CD14-positive monocyte (primary cell): ENCODE data around the gene DGCR8. TPM values are rescaled to one million over a fixed set of nuclear protein-coding genes. Genes with fewer than 3 reads are reported as not detected.

Experiments used
- DNase-seq, 3 donors: peaks; one replicate each; pipeline ENCODE4 v3.0.0-alpha.2; 2011 to 2022
- H2AFZ ChIP-seq: 2 replicates; pipeline ENCODE4 v1.6.0; 2012; ENCODE audit warnings: mild to moderate bottlenecking, low read depth, low read length, inconsistent platforms; ENCODE audit not compliant: insufficient read depth, poor library complexity, severe bottlenecking
- H3K27ac ChIP-seq, 2 donors: 1 replicate in 1 of 2; 2 replicates in 1 of 2; pipeline ENCODE4 v1.5.1; 2012 to 2013; ENCODE audit warnings: low read length in 2 of 2, control low read depth in 1 of 2, inconsistent platforms in 1 of 2, low read depth in 1 of 2, mild to moderate bottlenecking in 1 of 2
- H3K27me3 ChIP-seq, 2 donors: one replicate each; pipeline versions ENCODE4 v1.6.0 to v1.6.1; 2011 to 2013; ENCODE audit warnings: low read length in 2 of 2; ENCODE audit not compliant: control insufficient read depth in 2 of 2, insufficient read depth in 2 of 2
- H3K36me3 ChIP-seq, 2 donors: replicated peaks in 1 of 2; 1 replicate in 1 of 2; 2 replicates in 1 of 2; pipeline versions ENCODE4 v1.5.1 to v1.6.1; 2012 to 2013; ENCODE audit warnings: low read length in 2 of 2, control low read depth in 1 of 2, inconsistent platforms in 1 of 2, mild to moderate bottlenecking in 1 of 2; ENCODE audit not compliant: insufficient read depth in 2 of 2, control insufficient read depth in 1 of 2
- H3K4me1 ChIP-seq, 2 donors: 1 replicate in 1 of 2; 2 replicates in 1 of 2; pipeline versions ENCODE4 v1.5.1 to v1.6.1; 2012 to 2013; ENCODE audit warnings: low read length in 2 of 2, control low read depth in 1 of 2, inconsistent platforms in 1 of 2, mild to moderate bottlenecking in 1 of 2, moderate library complexity in 1 of 2; ENCODE audit not compliant: insufficient read depth in 2 of 2, control insufficient read depth in 1 of 2
- H3K4me2 ChIP-seq: replicated peaks from 2 replicates; pipeline ENCODE3; 2012; ENCODE audit warnings: low read length, moderate library complexity, mild to moderate bottlenecking; ENCODE audit not compliant: poor library complexity, severe bottlenecking; ENCODE audit errors: extremely low read depth
- H3K4me3 ChIP-seq, 3 experiments: fragments of 200-600 bp in 1 of 3; sonication (generic) in 1 of 3; replicated peaks in 1 of 3; 1 replicate in 2 of 3; 2 replicates in 1 of 3; pipeline ENCODE4 v1.5.1; 2011 to 2013; ENCODE audit warnings: low read length in 3 of 3, mild to moderate bottlenecking in 3 of 3, control low read depth in 2 of 3, low read depth in 2 of 3, inconsistent platforms in 1 of 3, moderate library complexity in 1 of 3
- H3K79me2 ChIP-seq: 2 replicates; pipeline ENCODE4 v1.6.0; 2012; ENCODE audit warnings: mild to moderate bottlenecking, control low read depth, inconsistent platforms, low read length, moderate library complexity; ENCODE audit not compliant: insufficient read depth
- H3K9ac ChIP-seq: 2 replicates; pipeline ENCODE4 v1.6.0; 2017; ENCODE audit warnings: low read length, mild to moderate bottlenecking; ENCODE audit not compliant: insufficient read depth, poor library complexity, severe bottlenecking
- H3K9me3 ChIP-seq, 2 donors: replicated peaks in 1 of 2; 1 replicate in 1 of 2; 2 replicates in 1 of 2; pipeline versions ENCODE4 v1.5.1 to v1.6.1; 2012 to 2013; ENCODE audit warnings: low read length in 2 of 2, control low read depth in 1 of 2; ENCODE audit not compliant: control insufficient read depth in 1 of 2, insufficient read depth in 1 of 2
- H4K20me1 ChIP-seq: 2 replicates; pipeline ENCODE4 v1.6.0; 2012; ENCODE audit warnings: mild to moderate bottlenecking, low read length, control low read depth, moderate library complexity; ENCODE audit not compliant: insufficient read depth
- H3K27ac Mint-ChIP-seq, 7 donors: one replicate each; pipeline ENCODE4 v1.8.0; 2020; ENCODE audit warnings: mild to moderate bottlenecking in 7 of 7, mixed read lengths in 7 of 7, moderate library complexity in 6 of 7, inconsistent platforms in 2 of 7
- H3K27me3 Mint-ChIP-seq, 3 donors: one replicate each; pipeline ENCODE4 v1.8.0; 2021 to 2022; ENCODE audit warnings: low read depth in 3 of 3, mild to moderate bottlenecking in 3 of 3, mixed read lengths in 3 of 3, moderate library complexity in 3 of 3, inconsistent platforms in 1 of 3
- H3K36me3 Mint-ChIP-seq, 2 donors: one replicate each; pipeline ENCODE4 v1.8.0; 2020; ENCODE audit warnings: mixed read lengths in 2 of 2, inconsistent platforms in 1 of 2, mild to moderate bottlenecking in 1 of 2
- H3K4me1 Mint-ChIP-seq: one replicate; pipeline ENCODE4 v1.8.0; 2020; ENCODE audit warnings: mild to moderate bottlenecking, mixed read lengths
- H3K4me3 Mint-ChIP-seq, 2 donors: one replicate each; pipeline ENCODE4 v1.8.0; 2020; ENCODE audit warnings: mild to moderate bottlenecking in 2 of 2, mixed read lengths in 2 of 2, moderate library complexity in 1 of 2
- H3K9me3 Mint-ChIP-seq, 7 donors: one replicate each; pipeline ENCODE4 v1.8.0; 2020 to 2022; ENCODE audit warnings: mixed read lengths in 7 of 7, mild to moderate bottlenecking in 6 of 7, moderate library complexity in 6 of 7, inconsistent platforms in 2 of 7
- WGBS: methylation state at CpG from one replicate; pipeline ENCODE4 v1.1.5; 2013; ENCODE audit warnings: missing lambda C conversion rate; ENCODE audit not compliant: insufficient coverage; 5-methylcytosine and 5-hydroxymethylcytosine counted together
- intact Hi-C, 2 donors: fragments of 100-400 bp; cut with micrococcal nuclease; formaldehyde crosslinking; loops; one replicate each; pipeline versions ENCODE4 v1.15.0 to v1.15.1; 2023
- polyA plus RNA-seq, 3 donors: library from polyadenylated mRNA; depleted of rRNA in 1 of 3; unstranded in 2 of 3; stranded (reverse) in 1 of 3; fragments of 300-500 nt in 2 of 3; fragments of >200 nt in 1 of 3; fragmentation: Illumina TruSeq in 2 of 3; gene quantifications; 1 replicate in 2 of 3; 2 replicates in 1 of 3; pipeline ENCODE4 v1.2.3, GENCODE V29; 2012 to 2021
- TF ChIP-seq, protein P1 (sequence below): fragments of 200-600 bp; IDR thresholded peaks from one replicate; pipeline ENCODE4 v1.8.0; 2022; ENCODE audit warnings: antibody characterized with exemption, mild to moderate bottlenecking

The DGCR8 gene
- polyA plus RNA-seq, 3 donors: 1.2 to 18.7 (median 1.4) TPM

- Mint-ChIP-seq H3K4me1 (peaks cover 37% of the 10 kb centered on the region), H3K27me3 (no peaks in the 10 kb centered on the region), H3K36me3 (peaks cover 3 to 8% of the 10 kb centered on the region in 2 donors), H3K27ac (peak overlapping the region in 6 of 7 donors; percentile 15 to 87 (median 82)), H3K4me3 (peak overlapping the region; percentile 74 to 88), H3K9me3 (no peaks in the 10 kb centered on the region)
- Histone ChIP-seq H3K36me3 (peaks cover 0 to 6% of the 10 kb centered on the region in 2 donors), H3K4me3 (peak overlapping the region; percentile 63 to 89 (median 76)), H2AFZ (peak overlapping the region; percentile 81), H4K20me1 (peaks cover 37% of the 10 kb centered on the region), H3K4me1 (peaks cover 11 to 14% of the 10 kb centered on the region in 2 donors), H3K27ac (peak overlapping the region; percentile 43 to 66), H3K79me2 (peaks cover 51% of the 10 kb centered on the region), H3K9me3 (no peaks in the 10 kb centered on the region), H3K9ac (peak overlapping the region; percentile 66), H3K27me3 (no peaks in the 10 kb centered on the region), H3K4me2 (peak overlapping the region; percentile 69)
- TF ChIP-seq, protein P1, sequence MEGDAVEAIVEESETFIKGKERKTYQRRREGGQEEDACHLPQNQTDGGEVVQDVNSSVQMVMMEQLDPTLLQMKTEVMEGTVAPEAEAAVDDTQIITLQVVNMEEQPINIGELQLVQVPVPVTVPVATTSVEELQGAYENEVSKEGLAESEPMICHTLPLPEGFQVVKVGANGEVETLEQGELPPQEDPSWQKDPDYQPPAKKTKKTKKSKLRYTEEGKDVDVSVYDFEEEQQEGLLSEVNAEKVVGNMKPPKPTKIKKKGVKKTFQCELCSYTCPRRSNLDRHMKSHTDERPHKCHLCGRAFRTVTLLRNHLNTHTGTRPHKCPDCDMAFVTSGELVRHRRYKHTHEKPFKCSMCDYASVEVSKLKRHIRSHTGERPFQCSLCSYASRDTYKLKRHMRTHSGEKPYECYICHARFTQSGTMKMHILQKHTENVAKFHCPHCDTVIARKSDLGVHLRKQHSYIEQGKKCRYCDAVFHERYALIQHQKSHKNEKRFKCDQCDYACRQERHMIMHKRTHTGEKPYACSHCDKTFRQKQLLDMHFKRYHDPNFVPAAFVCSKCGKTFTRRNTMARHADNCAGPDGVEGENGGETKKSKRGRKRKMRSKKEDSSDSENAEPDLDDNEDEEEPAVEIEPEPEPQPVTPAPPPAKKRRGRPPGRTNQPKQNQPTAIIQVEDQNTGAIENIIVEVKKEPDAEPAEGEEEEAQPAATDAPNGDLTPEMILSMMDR: no peak
- intact Hi-C loops: loop anchor here in 1 of 2 donors (2.0 to 5.0 kb wide), 2 partner anchors 36 to 58 kb away; partner anchors contain the start of genes RANBP1, TANGO2 and TRMT2A
- under 1% methylated on average over 34 of the region's 34 CpGs for WGBS
- DNase-seq: peak; percentile 23 to 44 (median 34)
Observed at GRCh38 chr22:20080445-20080775, 369 bp downstream of the DGCR8 start.

DNA sequence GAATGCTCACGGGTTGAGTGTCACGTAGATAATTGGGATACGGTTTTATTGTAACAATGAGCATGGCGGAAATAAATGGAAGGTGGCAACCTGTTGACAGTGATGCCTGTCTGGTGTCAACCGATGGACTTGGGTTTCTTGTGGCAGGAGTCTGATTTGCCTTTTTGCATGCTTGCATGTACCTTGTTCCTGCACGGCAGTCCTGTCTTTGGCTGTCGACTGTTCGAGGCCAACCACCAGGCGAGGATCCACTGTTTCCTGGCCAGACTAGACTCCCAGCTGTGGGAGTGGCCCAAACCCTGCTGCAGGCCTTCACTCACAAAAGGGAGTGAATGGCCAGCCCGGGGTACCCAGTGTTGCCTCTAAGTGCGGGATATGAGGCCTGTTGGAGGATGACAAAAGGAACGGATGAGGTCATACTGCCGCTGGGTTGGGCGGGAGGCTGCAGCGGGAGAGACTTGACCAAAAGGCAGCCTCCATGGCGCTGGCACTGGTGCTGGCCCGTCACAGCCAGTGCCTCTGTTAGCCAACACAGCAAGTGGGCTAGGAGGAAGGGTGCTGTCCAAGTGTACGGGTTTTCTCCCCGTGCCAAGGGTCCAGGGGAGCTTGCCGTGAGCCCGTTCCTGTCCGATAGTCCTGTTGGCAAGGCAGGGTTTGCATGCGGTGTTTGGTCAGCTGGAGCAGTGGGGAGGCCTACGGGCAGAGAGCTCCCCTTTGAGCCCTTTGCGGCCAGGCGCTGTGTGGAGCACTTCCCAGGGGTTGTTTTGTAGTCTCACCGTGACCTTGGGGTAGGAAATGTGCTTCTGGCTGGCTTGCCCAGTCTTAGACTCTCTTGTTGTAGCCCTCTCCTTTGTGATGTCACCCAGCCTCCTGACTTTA is 974 bp downstream of the DGCR8 start:
- no peaks in the 10 kb centered on the region for H3K27me3 Mint-ChIP-seq
- TF ChIP-seq, protein P1: no peak
- H3K9ac ChIP-seq: peak overlapping the region; percentile 66
- H2AFZ ChIP-seq: peak overlapping the region; percentile 81
- H3K4me1 Mint-ChIP-seq: peaks cover 37% of the 10 kb centered on the region
- DNase-seq: no peak
- H3K27ac ChIP-seq: peak overlapping the region; percentile 43 to 66
- H3K4me1 ChIP-seq: peaks cover 11 to 14% of the 10 kb centered on the region in 2 donors
- H3K4me3 Mint-ChIP-seq: peak overlapping the region; percentile 74 to 88
- H3K27me3 ChIP-seq: no peaks in the 10 kb centered on the region
- intact Hi-C loops: loop anchor here in 1 of 2 donors (2.0 to 5.0 kb wide), 2 partner anchors 36 to 59 kb away; partner anchors contain the start of genes RANBP1, TANGO2 and TRMT2A
- peak overlapping the region; percentile 69 for H3K4me2 ChIP-seq
- peaks cover 57% of the 10 kb centered on the region for H3K79me2 ChIP-seq
- H3K36me3 ChIP-seq: peaks cover 4 to 12% of the 10 kb centered on the region in 2 donors
- WGBS: 52% methylated on average over 25 of the region's 27 CpGs
- H3K9me3 Mint-ChIP-seq: no peaks in the 10 kb centered on the region
- peaks cover 9 to 14% of the 10 kb centered on the region in 2 donors for H3K36me3 Mint-ChIP-seq
- peaks cover 43% of the 10 kb centered on the region for H4K20me1 ChIP-seq
- H3K27ac Mint-ChIP-seq: peak overlapping the region; percentile 37 to 87 (median 81)
- no peaks in the 10 kb centered on the region for H3K9me3 ChIP-seq
- H3K4me3 ChIP-seq: peak overlapping the region; percentile 63 to 89 (median 76)
